Measurements from ENCODE around the gene CRYGD.
A peak's percentile ranks its signal among the peaks of the same experiment; 100 is the strongest.
"Not testable (repeated sequence)": the region's sequence is repeated elsewhere in the genome, so short reads cannot be mapped to it uniquely, and the experiment has no call there.

Gene CRYGD

GRCh38 chr2:208127090-208127489 lies 2.8 kb upstream of the CRYGD start:
- Histone ChIP-seq H3K4me1 (ENCODE audit: control insufficient read depth, low read depth, low read length) (no peaks in the 10 kb centered on the region), H3K27ac (ENCODE audit: low read length) (no peak overlapping the region), H3K27me3 (ENCODE audit: control insufficient read depth, insufficient read depth, low read length) (no peaks in the 10 kb centered on the region), H3K36me3 (ENCODE audit: control insufficient read depth, low read depth, low read length) (no peaks in the 10 kb centered on the region), H3K4me3 (ENCODE audit: low read length) (no peak overlapping the region), H3K9me3 (ENCODE audit: control insufficient read depth, low read depth, low read length) (no peaks in the 10 kb centered on the region), H3K9ac (ENCODE audit: low read length) (no peak overlapping the region)

DNA sequence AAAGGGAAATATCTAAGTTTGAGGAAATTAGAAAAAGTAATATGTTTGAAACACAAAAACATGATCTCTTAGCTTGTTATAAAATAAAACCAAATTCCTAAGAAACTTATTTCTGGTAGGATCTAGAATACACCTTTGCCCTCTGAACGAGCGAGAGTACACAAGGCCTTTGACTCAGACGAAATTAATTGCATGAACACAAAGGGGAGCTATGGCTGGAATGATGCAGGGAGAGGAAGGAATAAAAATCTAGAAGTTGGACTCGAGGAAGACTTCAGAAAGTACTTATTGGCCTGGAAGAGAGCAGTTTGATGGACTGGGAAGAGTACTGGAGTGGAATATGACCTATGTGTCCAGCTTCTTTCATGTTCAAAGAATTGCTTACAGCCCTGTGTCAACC lies 927 bp upstream of the CRYGD start:
- H3K27ac ChIP-seq (ENCODE audit: low read length), result no peak overlapping the region
- no peak overlapping the region for H3K9ac ChIP-seq (ENCODE audit: low read length)
- H3K4me3 ChIP-seq (ENCODE audit: low read length), result no peak overlapping the region
- no peaks in the 10 kb centered on the region for H3K36me3 ChIP-seq (ENCODE audit: control insufficient read depth, low read depth, low read length)
- no peaks in the 10 kb centered on the region for H3K4me1 ChIP-seq (ENCODE audit: control insufficient read depth, low read depth, low read length)
- no peaks in the 10 kb centered on the region for H3K9me3 ChIP-seq (ENCODE audit: control insufficient read depth, low read depth, low read length)
- H3K27me3 ChIP-seq (ENCODE audit: control insufficient read depth, insufficient read depth, low read length), result no peaks in the 10 kb centered on the region

DNA sequence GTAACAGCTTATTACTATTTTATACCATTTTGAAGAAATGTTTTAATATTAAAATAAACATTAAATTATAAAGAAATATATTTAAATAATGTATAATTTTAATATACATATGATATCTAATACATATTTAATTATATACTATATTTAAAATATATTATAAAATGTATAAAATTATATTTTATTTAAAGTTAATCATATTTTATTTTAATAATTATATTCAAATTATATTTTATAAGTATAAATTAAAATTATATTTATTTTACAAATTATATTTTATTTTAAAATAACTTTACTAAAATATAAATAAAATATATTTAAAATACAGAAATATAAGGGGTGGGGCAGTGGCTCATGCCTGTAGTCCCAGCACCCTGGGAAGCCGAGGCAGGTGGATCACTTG lies 2.1 kb downstream of the CRYGD start:
- Histone ChIP-seq H3K9me3 (ENCODE audit: control insufficient read depth, low read depth, low read length) (no peaks in the 10 kb centered on the region), H3K27ac (ENCODE audit: low read length) (no peak overlapping the region), H3K27me3 (ENCODE audit: control insufficient read depth, insufficient read depth, low read length) (no peaks in the 10 kb centered on the region), H3K4me1 (ENCODE audit: control insufficient read depth, low read depth, low read length) (no peaks in the 10 kb centered on the region), H3K9ac (ENCODE audit: low read length) (no peak overlapping the region), H3K4me3 (ENCODE audit: low read length) (no peak overlapping the region), H3K36me3 (ENCODE audit: control insufficient read depth, low read depth, low read length) (no peaks in the 10 kb centered on the region)

GRCh38 chr2:208118918-208119317 lies 5.4 kb downstream of the CRYGD start:
- H3K27me3 ChIP-seq (ENCODE audit: control insufficient read depth, insufficient read depth, low read length), result no peaks in the 10 kb centered on the region
- H3K9me3 ChIP-seq (ENCODE audit: control insufficient read depth, low read depth, low read length), result no peaks in the 10 kb centered on the region
- no peak overlapping the region for H3K27ac ChIP-seq (ENCODE audit: low read length)
- H3K4me3 ChIP-seq (ENCODE audit: low read length), result no peak overlapping the region
- H3K36me3 ChIP-seq (ENCODE audit: control insufficient read depth, low read depth, low read length), result no peaks in the 10 kb centered on the region
- H3K9ac ChIP-seq (ENCODE audit: low read length), result no peak overlapping the region
- H3K4me1 ChIP-seq (ENCODE audit: control insufficient read depth, low read depth, low read length), result no peaks in the 10 kb centered on the region

DNA sequence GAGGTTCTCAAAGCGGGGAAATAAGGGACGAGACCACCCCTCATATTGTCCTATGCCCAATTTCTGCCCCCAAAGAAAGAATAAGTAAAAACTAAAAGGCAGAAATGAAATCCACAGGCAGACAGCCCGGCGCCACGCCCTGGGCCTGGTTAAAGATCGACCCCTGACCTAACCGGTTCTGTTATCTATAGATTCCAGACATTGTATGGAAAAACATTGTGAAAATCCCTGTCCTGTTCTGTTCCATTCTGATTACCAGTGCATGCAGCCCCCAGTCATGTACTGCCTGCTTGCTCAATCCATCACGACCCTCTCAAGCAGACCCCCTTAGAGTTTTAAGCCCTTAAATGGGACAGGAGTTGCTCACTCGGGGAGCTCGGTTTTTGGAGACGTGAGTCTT lies 6.9 kb downstream of the CRYGD start:
- H3K9me3 ChIP-seq (ENCODE audit: control insufficient read depth, low read depth, low read length); H3K27ac ChIP-seq (ENCODE audit: low read length); H3K4me3 ChIP-seq (ENCODE audit: low read length); H3K27me3 ChIP-seq (ENCODE audit: control insufficient read depth, insufficient read depth, low read length); H3K36me3 ChIP-seq (ENCODE audit: control insufficient read depth, low read depth, low read length); H3K9ac ChIP-seq (ENCODE audit: low read length): not testable (repeated sequence)
- peaks cover 11% of the 10 kb centered on the region for H3K4me1 ChIP-seq (ENCODE audit: control insufficient read depth, low read depth, low read length)

DNA sequence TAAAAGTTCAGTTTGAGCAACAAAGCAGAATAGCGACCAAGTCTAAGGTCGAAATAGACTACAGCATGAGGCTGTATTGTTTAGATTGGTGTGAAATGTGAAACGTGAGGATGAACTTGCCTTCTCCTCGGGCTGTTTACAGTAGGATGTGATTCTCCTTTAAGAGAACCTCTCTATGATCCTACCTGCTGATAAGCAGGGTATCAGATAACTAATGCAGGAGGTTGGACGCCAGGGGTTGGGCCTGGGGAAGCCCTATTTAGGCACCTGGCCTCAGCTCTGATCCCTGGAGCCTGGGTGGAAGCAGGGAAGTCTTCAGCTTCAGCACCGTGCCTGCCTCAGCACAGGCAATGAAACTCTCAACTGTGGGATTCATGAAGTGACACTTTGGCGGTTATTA lies 11.4 kb downstream of the CRYGD start:
- no peaks in the 10 kb centered on the region for H3K36me3 ChIP-seq (ENCODE audit: control insufficient read depth, low read depth, low read length)
- H3K9ac ChIP-seq (ENCODE audit: low read length), result peak overlapping the region; percentile 55
- peaks cover 17% of the 10 kb centered on the region for H3K4me1 ChIP-seq (ENCODE audit: control insufficient read depth, low read depth, low read length)
- H3K9me3 ChIP-seq (ENCODE audit: control insufficient read depth, low read depth, low read length), result no peaks in the 10 kb centered on the region
- no peak overlapping the region for H3K27ac ChIP-seq (ENCODE audit: low read length)
- H3K27me3 ChIP-seq (ENCODE audit: control insufficient read depth, insufficient read depth, low read length), result no peaks in the 10 kb centered on the region
- H3K4me3 ChIP-seq (ENCODE audit: low read length), result peak overlapping the region; percentile 63

GRCh38 chr2:208112273-208112745 lies 12.0 kb downstream of the CRYGD start:
- peak overlapping the region; percentile 55 for H3K9ac ChIP-seq (ENCODE audit: low read length)
- peak overlapping the region; percentile 63 for H3K4me3 ChIP-seq (ENCODE audit: low read length)
- H3K27ac ChIP-seq (ENCODE audit: low read length), result not testable (repeated sequence)

DNA sequence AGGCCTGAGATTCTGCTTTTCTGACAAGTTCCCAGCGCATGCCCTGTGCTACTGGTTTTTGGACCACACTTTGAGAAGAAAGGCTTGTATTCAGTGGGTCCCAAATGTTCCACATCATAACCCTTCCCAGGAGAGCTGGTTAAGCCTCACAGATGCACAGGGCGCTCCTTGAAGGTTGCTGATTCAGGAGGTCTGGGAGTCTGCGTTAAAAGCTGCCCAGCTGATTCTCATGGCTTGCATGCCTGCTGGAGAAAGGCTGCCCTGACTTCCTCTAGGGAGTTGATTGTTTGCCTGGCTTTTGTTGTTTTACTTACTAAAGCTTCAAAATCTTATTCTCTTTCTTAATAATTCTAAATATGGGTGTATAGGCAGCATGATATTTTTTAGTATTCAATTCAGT lies 20.7 kb downstream of the CRYGD start:
- no peaks in the 10 kb centered on the region for H3K27me3 ChIP-seq (ENCODE audit: control insufficient read depth, insufficient read depth, low read length)
- H3K4me1 ChIP-seq (ENCODE audit: control insufficient read depth, low read depth, low read length), result peaks cover 12% of the 10 kb centered on the region
- no peak overlapping the region for H3K27ac ChIP-seq (ENCODE audit: low read length)
- no peaks in the 10 kb centered on the region for H3K36me3 ChIP-seq (ENCODE audit: control insufficient read depth, low read depth, low read length)
- no peak overlapping the region for H3K9ac ChIP-seq (ENCODE audit: low read length)
- no peak overlapping the region for H3K4me3 ChIP-seq (ENCODE audit: low read length)
- no peaks in the 10 kb centered on the region for H3K9me3 ChIP-seq (ENCODE audit: control insufficient read depth, low read depth, low read length)

More at GRCh38 chr2:208112273-208112745, 12.0 kb downstream of the CRYGD start:
- H3K36me3 ChIP-seq (ENCODE audit: control insufficient read depth, low read depth, low read length); H3K9me3 ChIP-seq (ENCODE audit: control insufficient read depth, low read depth, low read length); H3K27me3 ChIP-seq (ENCODE audit: control insufficient read depth, insufficient read depth, low read length): not testable (repeated sequence)
- H3K4me1 ChIP-seq (ENCODE audit: control insufficient read depth, low read depth, low read length), result peaks cover 23% of the 10 kb centered on the region

GRCh38 chr2:208101716-208102631 lies 22.4 kb downstream of the CRYGD start:
- Histone ChIP-seq H3K27me3 (ENCODE audit: control insufficient read depth, insufficient read depth, low read length) (no peaks in the 10 kb centered on the region), H3K36me3 (ENCODE audit: control insufficient read depth, low read depth, low read length) (no peaks in the 10 kb centered on the region), H3K4me3 (ENCODE audit: low read length) (no peak overlapping the region), H3K4me1 (ENCODE audit: control insufficient read depth, low read depth, low read length) (no peaks in the 10 kb centered on the region), H3K9me3 (ENCODE audit: control insufficient read depth, low read depth, low read length) (no peaks in the 10 kb centered on the region), H3K9ac (ENCODE audit: low read length) (no peak overlapping the region), H3K27ac (ENCODE audit: low read length) (no peak overlapping the region)

GRCh38 chr2:208099682-208100470 lies 24.4 kb downstream of the CRYGD start:
- Histone ChIP-seq H3K9ac (ENCODE audit: low read length) (no peak overlapping the region), H3K27me3 (ENCODE audit: control insufficient read depth, insufficient read depth, low read length) (no peaks in the 10 kb centered on the region), H3K27ac (ENCODE audit: low read length) (no peak overlapping the region), H3K9me3 (ENCODE audit: control insufficient read depth, low read depth, low read length) (no peaks in the 10 kb centered on the region), H3K4me1 (ENCODE audit: control insufficient read depth, low read depth, low read length) (no peaks in the 10 kb centered on the region), H3K36me3 (ENCODE audit: control insufficient read depth, low read depth, low read length) (no peaks in the 10 kb centered on the region), H3K4me3 (ENCODE audit: low read length) (no peak overlapping the region)

GRCh38 chr2:208098701-208099100 lies 25.6 kb downstream of the CRYGD start:
- H3K36me3 ChIP-seq (ENCODE audit: control insufficient read depth, low read depth, low read length); H3K9ac ChIP-seq (ENCODE audit: low read length); H3K4me1 ChIP-seq (ENCODE audit: control insufficient read depth, low read depth, low read length); H3K9me3 ChIP-seq (ENCODE audit: control insufficient read depth, low read depth, low read length); H3K27me3 ChIP-seq (ENCODE audit: control insufficient read depth, insufficient read depth, low read length); H3K4me3 ChIP-seq (ENCODE audit: low read length); H3K27ac ChIP-seq (ENCODE audit: low read length): not testable (repeated sequence)
